ENCODE measurements around the gene CLC. TPM values are rescaled to one million over a fixed set of nuclear protein-coding genes. Genes with fewer than 3 reads are reported as not detected.

Gene CLC
- total RNA-seq (1 to 10 TPM in 1 of 2 donors, under 1 TPM in 1; 0.46 to 1.8 TPM), polyA plus RNA-seq (1 to 10 TPM in 1 of 2 donors, under 1 TPM in 1; 0.30 to 4.6 TPM)
- long read RNA-seq, donor 1: 0 reads
- long read RNA-seq, donor 2: 0 reads
- long read RNA-seq, donor 3: 0 reads
- long read RNA-seq, donor 4, partial matches to known transcripts: 0 of 2 reads
- long read RNA-seq, donor 4, other reads (novel, unspliced or antisense): 0 of 2 reads
- long read RNA-seq, donor 5: 0 reads

DNA sequence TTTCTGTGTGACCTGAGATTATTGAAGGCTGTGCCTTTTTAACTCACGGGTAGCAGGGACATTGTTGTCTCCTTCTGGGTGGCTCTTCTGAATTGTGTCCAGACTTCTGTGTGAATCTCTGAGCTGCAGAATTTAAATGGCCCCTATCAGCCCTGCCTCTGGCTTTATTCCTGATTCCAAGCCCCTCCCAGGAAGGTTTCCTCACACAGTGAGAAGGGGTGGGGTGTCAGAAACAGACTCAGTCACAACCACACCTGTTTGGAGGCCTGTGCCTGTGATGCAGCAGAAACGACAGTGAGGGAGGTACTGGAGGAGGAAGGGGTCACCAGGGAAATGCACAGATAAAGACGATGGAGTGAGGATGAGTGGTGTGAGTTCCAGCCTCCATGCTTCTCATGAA, at the start of gene CLC:
TSS of gene CLC (minus strand) at position 139 of the 400 bp plus-strand sequence. CDS start at position 62, 77 bp downstream.
- Histone ChIP-seq H3K27ac (ENCODE audit: low read depth in 1 of 2, low read length in 1 of 2) (no peak within 1 kb of the TSS), H3K4me1 (ENCODE audit: control insufficient read depth in 5 of 5, insufficient read depth in 5 of 5, low read length in 5 of 5) (no peaks in the 10 kb centered on the region), H3K4me3 (no peak within 1 kb of the TSS), H3K9ac (ENCODE audit: insufficient read depth in 1 of 2, low read length in 2 of 2) (no peak within 1 kb of the TSS), H3K9me3 (ENCODE audit: control insufficient read depth in 4 of 4, insufficient read depth in 3 of 4, low read length in 3 of 4) (peaks cover 0 to 6% (median 0%) of the 10 kb centered on the region in 4 donors), H3K27me3 (ENCODE audit: control insufficient read depth in 3 of 3, insufficient read depth in 3 of 3, low read length in 2 of 3) (peaks cover 0 to 2% (median 0%) of the 10 kb centered on the region in 3 donors), H3K36me3 (ENCODE audit: control insufficient read depth in 4 of 4, insufficient read depth in 4 of 4, low read length in 4 of 4) (no peaks in the 10 kb centered on the region)
- 49 to 67% methylated on average over 3 of the region's 3 CpGs for WGBS, 2 donors
- no peak for DNase-seq
- TF ChIP-seq CTCF (IDR thresholded peaks at IDR 0.05; ENCODE audit: control extremely low read depth, extremely low read depth): no peak
- ATAC-seq (ENCODE audit: insufficient read depth, low FRiP score): no peak

- ATAC-seq (ENCODE audit: insufficient read depth, low FRiP score): no peak
- no peak for DNase-seq
- Histone ChIP-seq H3K9ac (ENCODE audit: insufficient read depth in 1 of 2, low read length in 2 of 2) (no peak overlapping the region), H3K36me3 (ENCODE audit: control insufficient read depth in 4 of 4, insufficient read depth in 4 of 4, low read length in 4 of 4) (no peaks in the 10 kb centered on the region), H3K4me1 (ENCODE audit: control insufficient read depth in 5 of 5, insufficient read depth in 5 of 5, low read length in 5 of 5) (no peaks in the 10 kb centered on the region), H3K27ac (ENCODE audit: low read depth in 1 of 2, low read length in 1 of 2) (no peak overlapping the region), H3K27me3 (ENCODE audit: control insufficient read depth in 3 of 3, insufficient read depth in 3 of 3, low read length in 2 of 3) (no peaks in the 10 kb centered on the region), H3K4me3 (no peak overlapping the region), H3K9me3 (ENCODE audit: control insufficient read depth in 4 of 4, insufficient read depth in 3 of 4, low read length in 3 of 4) (no peaks in the 10 kb centered on the region)
- 88 to 91% methylated on average over 3 of the region's 3 CpGs for WGBS, 2 donors
- no peak for TF ChIP-seq CTCF (IDR thresholded peaks at IDR 0.05; ENCODE audit: control extremely low read depth, extremely low read depth)
These were observed 43.1 kb upstream of the CLC start for GRCh38 chr19:39780894-39781293.

- H3K4me3 ChIP-seq: no peak within 1 kb of the TSS
- no peaks in the 10 kb centered on the region for H3K4me1 ChIP-seq (ENCODE audit: control insufficient read depth in 5 of 5, insufficient read depth in 5 of 5, low read length in 5 of 5)
- H3K9me3 ChIP-seq (ENCODE audit: control insufficient read depth in 4 of 4, insufficient read depth in 3 of 4, low read length in 3 of 4): no peaks in the 10 kb centered on the region
- H3K36me3 ChIP-seq (ENCODE audit: control insufficient read depth in 4 of 4, insufficient read depth in 4 of 4, low read length in 4 of 4): no peaks in the 10 kb centered on the region
- 72 to 75% methylated on average over 4 of the region's 4 CpGs for WGBS, 2 donors
- H3K27me3 ChIP-seq (ENCODE audit: control insufficient read depth in 3 of 3, insufficient read depth in 3 of 3, low read length in 2 of 3): no peaks in the 10 kb centered on the region
- no peak within 1 kb of the TSS for H3K27ac ChIP-seq (ENCODE audit: low read depth in 1 of 2, low read length in 1 of 2)
- H3K9ac ChIP-seq (ENCODE audit: insufficient read depth in 1 of 2, low read length in 2 of 2): no peak within 1 kb of the TSS
- no peak for DNase-seq
- TF ChIP-seq CTCF (IDR thresholded peaks at IDR 0.05; ENCODE audit: control extremely low read depth, extremely low read depth): no peak
- ATAC-seq (ENCODE audit: insufficient read depth, low FRiP score): no peak
These were observed 40.9 kb upstream of the CLC start, which contains the start of gene LEUTX for GRCh38 chr19:39778763-39779162. TSS of gene LEUTX (plus strand) at chr19:39778854. CDS start at chr19:39778921, 67 bp downstream.

DNA sequence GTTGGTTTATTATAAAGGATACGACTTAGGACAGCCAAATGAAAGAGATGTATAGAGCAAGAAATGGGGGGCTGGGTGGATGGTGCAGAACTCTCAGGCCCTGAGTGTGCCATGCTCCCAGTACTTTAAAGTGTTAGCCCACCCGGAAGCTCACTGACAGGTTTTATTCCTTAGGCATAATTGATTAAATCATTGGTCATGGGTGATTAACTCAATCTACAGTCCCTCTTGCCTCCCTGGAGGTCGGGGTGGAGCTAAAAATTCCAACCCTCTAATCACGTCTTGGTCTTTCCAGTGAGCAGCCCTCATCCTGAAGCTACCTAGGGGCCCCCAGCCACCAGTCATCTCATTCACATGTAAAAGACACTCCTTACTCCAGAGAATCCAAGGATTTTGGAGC, 31.0 kb upstream of the CLC start:
- Histone ChIP-seq H3K27me3 (ENCODE audit: control insufficient read depth in 3 of 3, insufficient read depth in 3 of 3, low read length in 2 of 3) (no peaks in the 10 kb centered on the region), H3K4me1 (ENCODE audit: control insufficient read depth in 5 of 5, insufficient read depth in 5 of 5, low read length in 5 of 5) (no peaks in the 10 kb centered on the region), H3K27ac (ENCODE audit: low read depth in 1 of 2, low read length in 1 of 2) (no peak overlapping the region), H3K36me3 (ENCODE audit: control insufficient read depth in 4 of 4, insufficient read depth in 4 of 4, low read length in 4 of 4) (no peaks in the 10 kb centered on the region), H3K4me3 (no peak overlapping the region), H3K9ac (ENCODE audit: insufficient read depth in 1 of 2, low read length in 2 of 2) (no peak overlapping the region), H3K9me3 (ENCODE audit: control insufficient read depth in 4 of 4, insufficient read depth in 3 of 4, low read length in 3 of 4) (peaks cover 0 to 3% (median 0%) of the 10 kb centered on the region in 4 donors)
- no peak for TF ChIP-seq CTCF (IDR thresholded peaks at IDR 0.05; ENCODE audit: control extremely low read depth, extremely low read depth)
- DNase-seq: no peak
- no peak for ATAC-seq (ENCODE audit: insufficient read depth, low FRiP score)
- WGBS, 2 donors: 52 to 64% methylated on average over 4 of the region's 4 CpGs

Data from lung (tissue), 16 donors.